Gastroesophageal sphincter (tissue), 4 donors: Measurements from ENCODE around the gene ADD3. TPM values are rescaled to one million over a fixed set of nuclear protein-coding genes. Genes with fewer than 3 reads are reported as not detected.

Experiments
- ATAC-seq: fragments of 150-250 bp; one replicate; pipeline ENCODE4 v1.9.1; 2016; ENCODE audit warnings: mild to moderate bottlenecking, moderate library complexity
- H3K27ac ChIP-seq, 4 donors: fragments of 200-600 bp; sonication (generic) in 3 of 4; 1 replicate in 3 of 4; 2 replicates in 1 of 4; pipeline ENCODE4 v1.5.1; 2016 to 2019
- H3K27me3 ChIP-seq: fragments of 200-600 bp; sonication (generic); one replicate; pipeline ENCODE4 v1.5.1; 2019
- H3K36me3 ChIP-seq, 2 donors: fragments of 200-600 bp; sonication (generic); one replicate each; pipeline ENCODE4 v1.5.1; 2019; ENCODE audit warnings: control low read depth in 1 of 2
- H3K4me1 ChIP-seq, 3 donors: fragments of 200-600 bp; sonication (generic); 1 replicate in 2 of 3; 2 replicates in 1 of 3; pipeline ENCODE4 v1.5.1; 2016 to 2019; ENCODE audit warnings: control low read depth in 2 of 3
- H3K4me3 ChIP-seq, 2 donors: fragments of 200-600 bp; sonication (generic); one replicate each; pipeline ENCODE4 v1.5.1; 2019; ENCODE audit warnings: mild to moderate bottlenecking in 1 of 2, moderate library complexity in 1 of 2
- H3K9me3 ChIP-seq, 3 donors: fragments of 200-600 bp; sonication (generic); one replicate each; pipeline ENCODE4 v1.5.1; 2017 to 2019; ENCODE audit warnings: control low read depth in 2 of 3
- CTCF ChIP-seq, 4 experiments: fragments of 200-600 bp in 2 of 4; fragments of 450-650 bp in 2 of 4; sonication (generic) in 1 of 4; IDR thresholded peaks; one replicate each; pipeline ENCODE4 v1.5.1; 2017 to 2019; ENCODE audit warnings: antibody characterized with exemption in 4 of 4, mild to moderate bottlenecking in 2 of 4, moderate library complexity in 2 of 4
- EP300 ChIP-seq: sonication (generic); formaldehyde crosslinking; IDR thresholded peaks from one replicate; pipeline ENCODE4 v1.6.1; 2017; ENCODE audit warnings: antibody characterized with exemption, mild to moderate bottlenecking
- POLR2A ChIP-seq, 2 donors: fragments of 450-650 bp; IDR thresholded peaks; one replicate each; pipeline ENCODE4 v1.6.1; 2017; ENCODE audit warnings: antibody characterized with exemption in 2 of 2, mild to moderate bottlenecking in 2 of 2, moderate library complexity in 1 of 2
- POLR2AphosphoS5 ChIP-seq: sonication (generic); formaldehyde crosslinking; IDR thresholded peaks from one replicate; pipeline ENCODE4 v1.6.1; 2017; ENCODE audit warnings: antibody characterized with exemption
- WGBS, 2 donors: methylation state at CpG; one replicate each; pipeline ENCODE4 v1.1.5; 2018; ENCODE audit warnings: low coverage in 1 of 2; 5-methylcytosine and 5-hydroxymethylcytosine counted together
- total RNA-seq, 4 donors: library from RNA; depleted of rRNA; stranded (reverse); fragments of >200 nt; gene quantifications; one replicate each; pipeline ENCODE4 v1.1.0, GENCODE V29; 2016

The ADD3 gene
- total RNA-seq, 4 donors from 2014 or later, result 50.3 to 277 (median 118) TPM

GRCh38 chr10:110023785-110024465 lies 16.1 kb downstream of the ADD3 start:
- ATAC-seq, result no peak
- Histone ChIP-seq H3K36me3 (no peaks in the 10 kb centered on the region), H3K27ac (no peak overlapping the region), H3K9me3 (no peaks in the 10 kb centered on the region), H3K4me1 (no peaks in the 10 kb centered on the region), H3K27me3 (no peaks in the 10 kb centered on the region), H3K4me3 (no peak overlapping the region)
- WGBS, 2 donors, result 65 to 80% methylated on average over 1 to 4 of the region's 4 CpGs
- no peak for TF ChIP-seq EP300
- TF ChIP-seq POLR2A (IDR thresholded peaks at IDR 0.05), result no peak
- TF ChIP-seq POLR2AphosphoS5, result no peak
- no peak for TF ChIP-seq CTCF (IDR thresholded peaks at IDR 0.05)

- WGBS, 2 donors, result 70 to 84% methylated on average over 2 of the region's 2 CpGs
- H3K27me3 ChIP-seq, result no peaks in the 10 kb centered on the region
- TF ChIP-seq POLR2AphosphoS5, result no peak
- no peak for TF ChIP-seq POLR2A (IDR thresholded peaks at IDR 0.05)
- TF ChIP-seq EP300, result no peak
- TF ChIP-seq CTCF (IDR thresholded peaks at IDR 0.05), result no peak
These were observed 21.7 kb downstream of the ADD3 start for GRCh38 chr10:110029450-110029849.

GRCh38 chr10:110032801-110033700 lies 25.3 kb downstream of the ADD3 start:
- H3K27ac ChIP-seq, result no peak overlapping the region
- WGBS, 2 donors, result 28 to 34% methylated on average over 4 of the region's 4 CpGs
- H3K4me3 ChIP-seq, result no peak overlapping the region
- peaks cover 3 to 41% (median 7%) of the 10 kb centered on the region in 3 donors for H3K4me1 ChIP-seq
- TF ChIP-seq POLR2A (IDR thresholded peaks at IDR 0.05) (no peak), POLR2AphosphoS5 (no peak), CTCF (IDR thresholded peaks at IDR 0.05) (no peak), EP300 (no peak)
- no peak for ATAC-seq
- no peaks in the 10 kb centered on the region for H3K36me3 ChIP-seq
- H3K9me3 ChIP-seq, result no peaks in the 10 kb centered on the region
- H3K27me3 ChIP-seq, result no peaks in the 10 kb centered on the region

More at GRCh38 chr10:110029450-110029849, 21.7 kb downstream of the ADD3 start:
- Histone ChIP-seq H3K4me3 (no peak overlapping the region), H3K4me1 (peaks cover 3 to 41% (median 7%) of the 10 kb centered on the region in 3 donors), H3K36me3 (no peaks in the 10 kb centered on the region), H3K27ac (no peak overlapping the region), H3K9me3 (no peaks in the 10 kb centered on the region)
- no peak for ATAC-seq

- no peak for ATAC-seq
- no peak overlapping the region for H3K4me3 ChIP-seq
- TF ChIP-seq POLR2AphosphoS5, result no peak
- TF ChIP-seq EP300, result no peak
- TF ChIP-seq POLR2A (IDR thresholded peaks at IDR 0.05), result no peak
- no peak for TF ChIP-seq CTCF (IDR thresholded peaks at IDR 0.05)
- no peaks in the 10 kb centered on the region for H3K36me3 ChIP-seq
- WGBS, 2 donors, result 21 to 23% methylated on average over 2 of the region's 2 CpGs
- H3K9me3 ChIP-seq, result no peaks in the 10 kb centered on the region
- H3K27me3 ChIP-seq, result no peaks in the 10 kb centered on the region
- no peak overlapping the region for H3K27ac ChIP-seq
- peaks cover 3 to 41% (median 7%) of the 10 kb centered on the region in 3 donors for H3K4me1 ChIP-seq
These were observed 26.0 kb downstream of the ADD3 start for GRCh38 chr10:110033701-110034235.
